Liver (tissue), 9 donors: ENCODE data around the gene KIF26A. TPM values are rescaled to one million over a fixed set of nuclear protein-coding genes. Genes with fewer than 3 reads are reported as not detected.
"Not testable (repeated sequence)": the region's sequence is repeated elsewhere in the genome, so short reads cannot be mapped to it uniquely, and the experiment has no call there.

ENCODE experiments used
- DNase-seq: peaks from one replicate; pipeline ENCODE4 v3.0.0-alpha.2; 2017; ENCODE audit warnings: low spot score
- H3K27ac ChIP-seq, 2 donors: one replicate each; pipeline ENCODE4 v1.7.0; 2013; ENCODE audit warnings: inconsistent platforms in 2 of 2, low read length in 2 of 2, control low read depth in 1 of 2, low read depth in 1 of 2, mild to moderate bottlenecking in 1 of 2
- H3K27me3 ChIP-seq, 4 donors: one replicate each; pipeline versions ENCODE4 v1.6.1 to v1.7.0; 2013; ENCODE audit warnings: low read length in 3 of 4, inconsistent platforms in 1 of 4, mild to moderate bottlenecking in 1 of 4, moderate library complexity in 1 of 4; ENCODE audit not compliant: control insufficient read depth in 4 of 4, insufficient read depth in 4 of 4
- H3K36me3 ChIP-seq, 4 donors: one replicate each; pipeline versions ENCODE4 v1.6.1 to v1.7.0; 2013; ENCODE audit warnings: low read length in 3 of 4, mild to moderate bottlenecking in 3 of 4, low read depth in 1 of 4, moderate library complexity in 1 of 4; ENCODE audit not compliant: control insufficient read depth in 4 of 4, insufficient read depth in 3 of 4
- H3K4me1 ChIP-seq, 4 donors: one replicate each; pipeline versions ENCODE4 v1.6.1 to v1.7.0; 2013; ENCODE audit warnings: low read length in 3 of 4, mild to moderate bottlenecking in 3 of 4, moderate library complexity in 1 of 4; ENCODE audit not compliant: control insufficient read depth in 4 of 4, insufficient read depth in 4 of 4
- H3K4me3 ChIP-seq, 3 donors: one replicate each; pipeline versions ENCODE4 v1.6.1 to v1.7.0; 2013; ENCODE audit warnings: low read length in 3 of 3, control low read depth in 1 of 3, low read depth in 1 of 3, mild to moderate bottlenecking in 1 of 3
- H3K9ac ChIP-seq, 2 donors: one replicate each; pipeline ENCODE4 v1.7.0; 2013; ENCODE audit warnings: low read length in 2 of 2, mild to moderate bottlenecking in 2 of 2, moderate library complexity in 2 of 2, control low read depth in 1 of 2, low read depth in 1 of 2
- H3K9me3 ChIP-seq, 4 donors: one replicate each; pipeline versions ENCODE4 v1.6.1 to v1.7.0; 2013; ENCODE audit warnings: low read length in 3 of 4; ENCODE audit not compliant: control insufficient read depth in 4 of 4
- ATF3 ChIP-seq: IDR thresholded peaks from 2 replicates; pipeline ENCODE4 v1.6.1; 2016; ENCODE audit warnings: antibody characterized with exemption
- EGR1 ChIP-seq, 2 donors: IDR thresholded peaks; 2 replicates each; pipeline ENCODE4 v1.6.1; 2016 to 2018; ENCODE audit warnings: antibody characterized with exemption in 2 of 2, low read depth in 2 of 2
- FOXA1 ChIP-seq: IDR thresholded peaks from 2 replicates; pipeline ENCODE4 v1.6.1; 2016; ENCODE audit warnings: antibody characterized with exemption
- FOXA2 ChIP-seq: IDR thresholded peaks from 2 replicates; pipeline ENCODE4 v1.6.1; 2016; ENCODE audit warnings: antibody characterized with exemption
- GABPA ChIP-seq, 2 donors: IDR thresholded peaks in 1 of 2; conservative IDR thresholded peaks in 1 of 2; 2 replicates each; pipeline ENCODE4 v1.6.1; 2016; ENCODE audit warnings: antibody characterized with exemption in 2 of 2, mild to moderate bottlenecking in 1 of 2, moderate library complexity in 1 of 2
- HNF4G ChIP-seq: IDR thresholded peaks from 2 replicates; pipeline ENCODE4 v1.6.1; 2016; ENCODE audit warnings: antibody characterized with exemption
- JUND ChIP-seq, 2 donors: IDR thresholded peaks; 2 replicates each; pipeline ENCODE4 v1.6.1; 2016; ENCODE audit warnings: antibody characterized with exemption in 2 of 2
- NR2F2 ChIP-seq: IDR thresholded peaks from 2 replicates; pipeline ENCODE4 v1.6.1; 2016; ENCODE audit warnings: antibody characterized with exemption
- RAD21 ChIP-seq, 2 donors: IDR thresholded peaks; 2 replicates each; pipeline ENCODE4 v1.6.1; 2016; ENCODE audit warnings: antibody characterized with exemption in 2 of 2, mild to moderate bottlenecking in 2 of 2
- RXRA ChIP-seq, 2 donors: IDR thresholded peaks; 2 replicates each; pipeline ENCODE4 v1.6.1; 2017 to 2018; ENCODE audit warnings: antibody characterized with exemption in 2 of 2, mild to moderate bottlenecking in 1 of 2
- TAF1 ChIP-seq: conservative IDR thresholded peaks from 2 replicates; pipeline ENCODE4 v1.6.1; 2016; ENCODE audit warnings: antibody characterized with exemption, mild to moderate bottlenecking
- YY1 ChIP-seq: IDR thresholded peaks from 2 replicates; pipeline ENCODE4 v1.6.1; 2016; ENCODE audit warnings: antibody characterized with exemption, mild to moderate bottlenecking
- WGBS: extraction: QIAGEN DNeasy Blood & Tissue Kit; methylation state at CpG from one replicate; pipeline ENCODE4 v1.1.7; 2013; 5-methylcytosine and 5-hydroxymethylcytosine counted together
- polyA plus RNA-seq, 2 donors: library from polyadenylated mRNA; stranded (reverse) in 1 of 2; unstranded in 1 of 2; fragments of 200-250 nt in 1 of 2; fragments of >200 nt in 1 of 2; fragmentation: Nextera tagmentation in 1 of 2; extraction: Ambion mirVana in 1 of 2; gene quantifications; one replicate each; pipeline versions ENCODE4 v1.2.1 to v1.2.3, GENCODE V29; 2013 to 2015
- total RNA-seq, 2 donors: library from RNA; depleted of rRNA; stranded (reverse); fragments of >200 nt; gene quantifications; one replicate each; pipeline ENCODE4 v1.2.3, GENCODE V29; 2014
- TF ChIP-seq, protein P1 (sequence below): fragments of 150-350 bp; IDR thresholded peaks from 2 replicates; pipeline ENCODE4 v1.5.1; 2017; ENCODE audit warnings: improper control_type of control experiment, low read depth, low read length; ENCODE audit not compliant: missing input control
- TF ChIP-seq, protein P2 (sequence below): IDR thresholded peaks from 2 replicates; pipeline ENCODE4 v1.6.1; 2016; ENCODE audit warnings: antibody characterized with exemption, mild to moderate bottlenecking
- donor health status: healthy.
- donor health status: healthy.
- donor health status: healthy.
- donor health status: healthy.
- donor health status: healthy.

KIF26A gene
- total and polyA plus RNA-seq, 4 donors: 0.07 to 10.2 (median 1.3) TPM

DNA sequence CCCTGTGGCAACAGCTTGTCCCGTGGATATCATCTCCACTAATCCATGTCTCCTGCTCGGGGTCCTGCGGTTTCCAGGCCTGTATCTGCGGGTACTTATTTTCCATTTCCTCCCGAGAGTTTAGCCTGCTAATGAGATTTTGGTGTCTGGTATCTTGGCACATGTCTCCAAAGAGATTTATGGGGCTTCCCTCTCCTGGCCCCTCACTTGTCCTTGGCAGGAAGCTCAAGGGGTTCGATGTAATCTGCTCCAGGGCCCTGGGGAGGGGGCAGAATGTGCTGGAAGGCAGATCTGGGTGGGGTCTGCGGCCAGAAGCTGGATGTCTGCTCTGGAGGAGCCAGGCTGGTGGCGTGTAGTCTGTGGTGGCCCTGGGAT, 85.7 kb downstream of the KIF26A start:
- no peaks in the 10 kb centered on the region for H3K36me3 ChIP-seq
- no peak overlapping the region for H3K4me3 ChIP-seq
- no peaks in the 10 kb centered on the region for H3K4me1 ChIP-seq
- H3K9ac ChIP-seq: no peak overlapping the region
- no peak for TF ChIP-seq YY1
- TF ChIP-seq EGR1 (IDR thresholded peaks at IDR 0.05; ENCODE audit: low read depth in 2 of 2): no peak
- no peak for TF ChIP-seq RXRA (IDR thresholded peaks at IDR 0.05)
- no peak for TF ChIP-seq HNF4G
- no peak for TF ChIP-seq NR2F2
- no peak for TF ChIP-seq ATF3
- TF ChIP-seq, protein P1, sequence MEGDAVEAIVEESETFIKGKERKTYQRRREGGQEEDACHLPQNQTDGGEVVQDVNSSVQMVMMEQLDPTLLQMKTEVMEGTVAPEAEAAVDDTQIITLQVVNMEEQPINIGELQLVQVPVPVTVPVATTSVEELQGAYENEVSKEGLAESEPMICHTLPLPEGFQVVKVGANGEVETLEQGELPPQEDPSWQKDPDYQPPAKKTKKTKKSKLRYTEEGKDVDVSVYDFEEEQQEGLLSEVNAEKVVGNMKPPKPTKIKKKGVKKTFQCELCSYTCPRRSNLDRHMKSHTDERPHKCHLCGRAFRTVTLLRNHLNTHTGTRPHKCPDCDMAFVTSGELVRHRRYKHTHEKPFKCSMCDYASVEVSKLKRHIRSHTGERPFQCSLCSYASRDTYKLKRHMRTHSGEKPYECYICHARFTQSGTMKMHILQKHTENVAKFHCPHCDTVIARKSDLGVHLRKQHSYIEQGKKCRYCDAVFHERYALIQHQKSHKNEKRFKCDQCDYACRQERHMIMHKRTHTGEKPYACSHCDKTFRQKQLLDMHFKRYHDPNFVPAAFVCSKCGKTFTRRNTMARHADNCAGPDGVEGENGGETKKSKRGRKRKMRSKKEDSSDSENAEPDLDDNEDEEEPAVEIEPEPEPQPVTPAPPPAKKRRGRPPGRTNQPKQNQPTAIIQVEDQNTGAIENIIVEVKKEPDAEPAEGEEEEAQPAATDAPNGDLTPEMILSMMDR: no peak
- no peak for TF ChIP-seq TAF1
- no peak for TF ChIP-seq JUND (IDR thresholded peaks at IDR 0.05)
- TF ChIP-seq FOXA2: no peak
- TF ChIP-seq, protein P2, sequence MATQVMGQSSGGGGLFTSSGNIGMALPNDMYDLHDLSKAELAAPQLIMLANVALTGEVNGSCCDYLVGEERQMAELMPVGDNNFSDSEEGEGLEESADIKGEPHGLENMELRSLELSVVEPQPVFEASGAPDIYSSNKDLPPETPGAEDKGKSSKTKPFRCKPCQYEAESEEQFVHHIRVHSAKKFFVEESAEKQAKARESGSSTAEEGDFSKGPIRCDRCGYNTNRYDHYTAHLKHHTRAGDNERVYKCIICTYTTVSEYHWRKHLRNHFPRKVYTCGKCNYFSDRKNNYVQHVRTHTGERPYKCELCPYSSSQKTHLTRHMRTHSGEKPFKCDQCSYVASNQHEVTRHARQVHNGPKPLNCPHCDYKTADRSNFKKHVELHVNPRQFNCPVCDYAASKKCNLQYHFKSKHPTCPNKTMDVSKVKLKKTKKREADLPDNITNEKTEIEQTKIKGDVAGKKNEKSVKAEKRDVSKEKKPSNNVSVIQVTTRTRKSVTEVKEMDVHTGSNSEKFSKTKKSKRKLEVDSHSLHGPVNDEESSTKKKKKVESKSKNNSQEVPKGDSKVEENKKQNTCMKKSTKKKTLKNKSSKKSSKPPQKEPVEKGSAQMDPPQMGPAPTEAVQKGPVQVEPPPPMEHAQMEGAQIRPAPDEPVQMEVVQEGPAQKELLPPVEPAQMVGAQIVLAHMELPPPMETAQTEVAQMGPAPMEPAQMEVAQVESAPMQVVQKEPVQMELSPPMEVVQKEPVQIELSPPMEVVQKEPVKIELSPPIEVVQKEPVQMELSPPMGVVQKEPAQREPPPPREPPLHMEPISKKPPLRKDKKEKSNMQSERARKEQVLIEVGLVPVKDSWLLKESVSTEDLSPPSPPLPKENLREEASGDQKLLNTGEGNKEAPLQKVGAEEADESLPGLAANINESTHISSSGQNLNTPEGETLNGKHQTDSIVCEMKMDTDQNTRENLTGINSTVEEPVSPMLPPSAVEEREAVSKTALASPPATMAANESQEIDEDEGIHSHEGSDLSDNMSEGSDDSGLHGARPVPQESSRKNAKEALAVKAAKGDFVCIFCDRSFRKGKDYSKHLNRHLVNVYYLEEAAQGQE: no peak
- TF ChIP-seq GABPA (IDR thresholded peaks at IDR 0.05 in 1 of 2, conservative IDR thresholded peaks at IDR 0.05 in 1 of 2): no peak
- H3K27me3 ChIP-seq: peaks cover 0 to 3% (median 0%) of the 10 kb centered on the region in 4 donors
- WGBS: 59% methylated on average over 8 of the region's 8 CpGs
- DNase-seq: no peak
- no peak overlapping the region for H3K27ac ChIP-seq
- H3K9me3 ChIP-seq: peaks cover 0 to 6% (median 5%) of the 10 kb centered on the region in 4 donors

DNA sequence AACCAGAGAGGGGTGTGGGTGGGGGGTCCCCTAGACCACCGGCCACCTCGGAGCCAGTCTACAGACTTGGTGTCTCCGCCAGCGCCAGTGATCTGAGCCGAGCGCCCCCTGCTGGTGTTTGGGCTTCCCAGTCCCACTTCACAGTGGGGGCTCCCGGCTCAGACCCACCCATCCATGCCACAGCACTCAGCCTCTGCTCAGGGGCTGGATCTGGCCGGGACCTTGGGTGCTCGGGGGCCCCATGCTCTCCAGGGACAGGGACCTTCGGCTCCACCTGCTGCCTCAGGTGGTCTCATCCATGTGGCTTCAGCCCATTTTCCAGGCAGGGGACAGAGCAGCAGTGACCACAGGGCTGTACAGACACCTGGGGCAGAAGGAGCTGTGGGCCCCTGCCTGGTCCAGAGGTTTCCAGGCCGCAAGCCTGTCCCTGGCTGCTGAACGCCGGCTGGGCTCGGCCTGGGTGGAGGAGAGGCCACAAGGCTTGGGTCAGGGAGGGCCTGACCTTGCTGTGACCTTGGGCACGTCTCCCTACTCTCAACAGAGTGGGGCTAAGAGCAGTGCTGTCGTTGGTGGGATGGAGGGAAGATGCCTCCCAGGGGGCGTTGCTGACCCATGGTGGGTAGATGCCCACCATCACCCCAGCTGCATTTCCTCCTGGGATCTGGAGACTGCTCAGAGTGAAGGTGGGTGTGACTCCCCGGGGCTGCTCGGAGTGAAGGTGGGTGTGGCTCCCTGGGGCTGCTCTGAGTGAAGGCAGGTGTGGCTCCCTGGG, 86.3 kb downstream of the KIF26A start:
- DNase-seq: peak; percentile 73
- no peaks in the 10 kb centered on the region for H3K4me1 ChIP-seq
- H3K36me3 ChIP-seq: no peaks in the 10 kb centered on the region
- H3K4me3 ChIP-seq: no peak overlapping the region
- TF ChIP-seq FOXA1 (no peak), RAD21 (IDR thresholded peaks at IDR 0.05) (peak in 1 of 2 donors; percentile 14)
- TF ChIP-seq, protein P1: peak; percentile 16
- no peak overlapping the region for H3K9ac ChIP-seq
- peaks cover 0 to 6% (median 5%) of the 10 kb centered on the region in 4 donors for H3K9me3 ChIP-seq
- H3K27me3 ChIP-seq: peaks cover 0 to 3% (median 0%) of the 10 kb centered on the region in 4 donors
- no peak overlapping the region for H3K27ac ChIP-seq
- 45% methylated on average over 19 of the region's 19 CpGs for WGBS

DNA sequence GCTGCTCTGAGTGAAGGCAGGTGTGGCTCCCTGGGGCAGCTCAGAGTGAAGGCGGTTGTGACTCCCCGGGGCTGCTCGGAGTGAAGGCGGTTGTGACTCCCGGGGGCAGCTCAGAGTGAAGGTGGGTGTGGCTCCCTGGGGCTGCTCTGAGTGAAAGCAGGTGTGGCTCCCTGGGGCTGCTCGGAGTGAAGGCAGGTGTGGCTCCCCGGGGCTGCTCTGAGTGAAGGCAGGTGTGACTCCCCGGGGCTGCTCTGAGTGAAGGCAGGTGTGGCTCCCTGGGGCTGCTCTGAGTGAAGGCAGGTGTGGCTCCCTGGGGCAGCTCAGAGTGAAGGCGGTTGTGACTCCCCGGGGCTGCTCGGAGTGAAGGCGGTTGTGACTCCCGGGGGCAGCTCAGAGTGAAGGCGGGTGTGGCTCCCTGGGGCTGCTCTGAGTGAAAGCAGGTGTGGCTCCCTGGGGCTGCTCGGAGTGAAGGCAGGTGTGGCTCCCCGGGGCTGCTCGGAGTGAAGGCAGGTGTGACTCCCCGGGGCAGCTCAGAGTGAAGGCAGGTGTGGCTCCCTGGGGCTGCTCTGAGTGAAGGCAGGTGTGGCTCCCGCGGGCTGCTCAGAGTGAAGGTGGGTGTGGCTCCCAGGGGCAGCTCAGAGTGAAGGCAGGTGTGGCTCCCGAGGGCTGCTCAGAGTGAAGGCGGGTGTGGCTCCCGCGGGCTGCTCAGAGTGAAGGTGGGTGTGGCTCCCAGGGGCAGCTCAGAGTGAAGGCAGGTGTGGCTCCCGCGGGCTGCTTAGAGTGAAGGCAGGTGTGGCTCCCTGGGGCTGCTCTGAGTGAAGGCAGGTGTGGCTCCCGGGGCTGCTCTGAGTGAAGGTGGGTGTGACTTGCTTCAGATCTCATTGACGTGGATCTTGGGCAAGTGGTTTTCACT, 87.1 kb downstream of the KIF26A start:
- not testable (repeated sequence) for H3K36me3 ChIP-seq, DNase-seq, H3K27me3 ChIP-seq, H3K27ac ChIP-seq, H3K4me1 ChIP-seq, H3K4me3 ChIP-seq, H3K9ac ChIP-seq, H3K9me3 ChIP-seq
- 40% methylated on average over 26 of the region's 28 CpGs for WGBS
